Esophagus muscularis mucosa (tissue), 4 donors: ENCODE measurements around the gene SEMA6A. TPM values are rescaled to one million over a fixed set of nuclear protein-coding genes. Genes with fewer than 3 reads are reported as not detected.

Source experiments
- DNase-seq: peaks from one replicate; pipeline ENCODE4 v3.0.0-alpha.2; 2017; ENCODE audit errors: extremely low spot score
- H3K27ac ChIP-seq, 4 donors: fragments of 200-600 bp; sonication (generic); replicated peaks in 1 of 4; 1 replicate in 3 of 4; 2 replicates in 1 of 4; pipeline ENCODE4 v1.5.1; 2016 to 2019; ENCODE audit warnings: mild to moderate bottlenecking in 1 of 4
- H3K27me3 ChIP-seq, 4 donors: fragments of 200-600 bp; sonication (generic); one replicate each; pipeline versions ENCODE4 v1.5.1 to v1.6.0; 2016 to 2019
- H3K36me3 ChIP-seq, 4 donors: fragments of 200-600 bp; sonication (generic); one replicate each; pipeline ENCODE4 v1.5.1; 2016 to 2019
- H3K4me1 ChIP-seq, 4 donors: fragments of 200-600 bp; sonication (generic); one replicate each; pipeline ENCODE4 v1.5.1; 2016 to 2019
- H3K4me3 ChIP-seq, 4 donors: fragments of 200-600 bp; sonication (generic); 1 replicate in 2 of 4; 2 replicates in 2 of 4; pipeline ENCODE4 v1.5.1; 2016 to 2019; ENCODE audit warnings: mild to moderate bottlenecking in 4 of 4, moderate library complexity in 1 of 4
- H3K9me3 ChIP-seq, 4 donors: fragments of 200-600 bp; sonication (generic); 1 replicate in 3 of 4; 2 replicates in 1 of 4; pipeline ENCODE4 v1.5.1; 2016 to 2019
- EP300 ChIP-seq: sonication (generic); formaldehyde crosslinking; IDR thresholded peaks from one replicate; pipeline ENCODE4 v1.6.1; 2017; ENCODE audit warnings: antibody characterized with exemption
- POLR2A ChIP-seq: fragments of 450-650 bp; IDR thresholded peaks from one replicate; pipeline ENCODE4 v1.6.1; 2017; ENCODE audit warnings: antibody characterized with exemption, moderate library complexity, mild to moderate bottlenecking, low read depth
- POLR2AphosphoS5 ChIP-seq, 2 donors: sonication (generic); formaldehyde crosslinking; IDR thresholded peaks; one replicate each; pipeline ENCODE4 v1.6.1; 2017; ENCODE audit warnings: antibody characterized with exemption in 2 of 2
- WGBS: methylation state at CpG from one replicate; pipeline ENCODE4 v1.1.5; 2018; 5-methylcytosine and 5-hydroxymethylcytosine counted together
- intact Hi-C: fragments of 100-400 bp; cut with DNase I; formaldehyde crosslinking; loops from one replicate; pipeline ENCODE4 v1.15.1; 2023
- total RNA-seq, 4 donors: library from RNA; depleted of rRNA; stranded (reverse); fragments of >200 nt; gene quantifications; one replicate each; pipeline versions ENCODE4 v1.1.0 to v1.2.1, GENCODE V29; 2016
- TF ChIP-seq, protein P1 (sequence below), 3 experiments: fragments of 200-600 bp in 2 of 3; fragments of 450-650 bp in 1 of 3; sonication (generic) in 2 of 3; IDR thresholded peaks; one replicate each; pipeline ENCODE4 v1.5.1; 2017 to 2019; ENCODE audit warnings: antibody characterized with exemption in 3 of 3, mild to moderate bottlenecking in 2 of 3, moderate library complexity in 1 of 3

SEMA6A gene
- total RNA-seq, 4 donors from 2014 or later: 10.9 to 20.9 (median 14.3) TPM

DNA sequence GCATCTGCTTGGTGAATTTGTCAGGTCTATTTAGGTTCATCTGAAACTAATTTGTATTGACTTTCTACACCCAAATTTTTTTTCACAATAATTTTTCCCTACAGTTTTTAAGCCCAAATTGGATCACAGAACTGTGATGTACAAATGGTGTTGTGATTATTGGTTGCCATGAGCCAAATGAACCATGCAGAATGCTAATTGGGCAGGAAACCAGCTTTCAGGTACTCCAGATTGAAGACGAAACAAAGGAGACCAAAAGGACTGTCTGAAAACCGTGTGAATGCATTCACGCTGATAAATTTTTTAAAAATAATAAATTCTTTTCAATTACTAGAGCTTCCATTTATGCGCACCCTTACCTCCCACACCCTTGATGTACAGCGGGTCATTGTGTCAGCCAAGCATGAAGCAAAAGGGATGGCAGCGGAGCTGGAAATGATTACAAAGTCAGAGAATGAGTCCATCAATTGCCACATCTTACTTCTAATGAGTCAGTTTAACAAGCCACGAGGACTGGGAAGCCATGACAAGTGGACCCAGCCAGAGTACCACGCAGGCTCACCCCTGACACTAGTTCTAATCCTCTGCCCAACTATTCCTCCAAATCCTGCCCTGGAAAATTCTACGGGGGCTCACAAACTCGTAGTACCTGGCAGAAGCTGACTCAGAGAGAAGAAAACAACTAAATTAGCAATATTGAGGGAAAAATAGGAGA is 66.5 kb downstream of the SEMA6A start:
- no peak for TF ChIP-seq POLR2A
- TF ChIP-seq EP300: no peak
- TF ChIP-seq POLR2AphosphoS5 (IDR thresholded peaks at IDR 0.05): no peak
- TF ChIP-seq, protein P1, sequence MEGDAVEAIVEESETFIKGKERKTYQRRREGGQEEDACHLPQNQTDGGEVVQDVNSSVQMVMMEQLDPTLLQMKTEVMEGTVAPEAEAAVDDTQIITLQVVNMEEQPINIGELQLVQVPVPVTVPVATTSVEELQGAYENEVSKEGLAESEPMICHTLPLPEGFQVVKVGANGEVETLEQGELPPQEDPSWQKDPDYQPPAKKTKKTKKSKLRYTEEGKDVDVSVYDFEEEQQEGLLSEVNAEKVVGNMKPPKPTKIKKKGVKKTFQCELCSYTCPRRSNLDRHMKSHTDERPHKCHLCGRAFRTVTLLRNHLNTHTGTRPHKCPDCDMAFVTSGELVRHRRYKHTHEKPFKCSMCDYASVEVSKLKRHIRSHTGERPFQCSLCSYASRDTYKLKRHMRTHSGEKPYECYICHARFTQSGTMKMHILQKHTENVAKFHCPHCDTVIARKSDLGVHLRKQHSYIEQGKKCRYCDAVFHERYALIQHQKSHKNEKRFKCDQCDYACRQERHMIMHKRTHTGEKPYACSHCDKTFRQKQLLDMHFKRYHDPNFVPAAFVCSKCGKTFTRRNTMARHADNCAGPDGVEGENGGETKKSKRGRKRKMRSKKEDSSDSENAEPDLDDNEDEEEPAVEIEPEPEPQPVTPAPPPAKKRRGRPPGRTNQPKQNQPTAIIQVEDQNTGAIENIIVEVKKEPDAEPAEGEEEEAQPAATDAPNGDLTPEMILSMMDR (IDR thresholded peaks at IDR 0.05): no peak
- H3K9me3 ChIP-seq: no peaks in the 10 kb centered on the region
- H3K4me3 ChIP-seq: no peak overlapping the region
- peak; percentile 77 for DNase-seq
- peaks cover 0 to 38% (median 26%) of the 10 kb centered on the region in 4 donors for H3K4me1 ChIP-seq
- no peaks in the 10 kb centered on the region for H3K27me3 ChIP-seq
- 92% methylated on average over 10 of the region's 10 CpGs for WGBS
- H3K27ac ChIP-seq: peak overlapping the region in 1 of 4 donors; percentile 56
- no peaks in the 10 kb centered on the region for H3K36me3 ChIP-seq
- intact Hi-C loops: no loop called here

DNA sequence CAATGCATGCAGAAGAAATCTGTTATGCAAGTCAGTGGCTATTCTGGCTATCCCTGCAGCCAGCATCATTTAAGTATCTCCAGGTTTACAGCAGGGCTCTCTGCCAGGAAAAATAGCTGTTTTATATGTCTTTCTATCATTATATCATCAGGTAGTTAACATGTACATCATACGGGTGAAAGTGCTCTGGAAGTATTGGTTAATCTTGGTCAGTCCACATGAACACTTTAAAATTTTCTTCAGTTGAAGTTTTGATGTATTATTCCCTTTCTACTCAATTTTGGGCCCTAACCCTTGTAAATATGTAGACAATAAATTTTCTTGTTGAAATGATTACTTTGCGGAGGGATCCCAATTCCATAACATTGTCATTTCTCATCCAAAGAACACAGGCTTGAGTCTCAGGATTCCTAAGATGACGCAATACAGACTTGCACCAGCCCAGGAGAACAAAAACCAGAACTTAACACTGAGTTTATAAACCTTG is 67.5 kb downstream of the SEMA6A start:
- peaks cover 8 to 48% (median 36%) of the 10 kb centered on the region in 4 donors for H3K4me1 ChIP-seq
- TF ChIP-seq EP300: no peak
- TF ChIP-seq POLR2AphosphoS5 (IDR thresholded peaks at IDR 0.05): no peak
- TF ChIP-seq, protein P1 (IDR thresholded peaks at IDR 0.05): no peak
- no peak for TF ChIP-seq POLR2A

DNA sequence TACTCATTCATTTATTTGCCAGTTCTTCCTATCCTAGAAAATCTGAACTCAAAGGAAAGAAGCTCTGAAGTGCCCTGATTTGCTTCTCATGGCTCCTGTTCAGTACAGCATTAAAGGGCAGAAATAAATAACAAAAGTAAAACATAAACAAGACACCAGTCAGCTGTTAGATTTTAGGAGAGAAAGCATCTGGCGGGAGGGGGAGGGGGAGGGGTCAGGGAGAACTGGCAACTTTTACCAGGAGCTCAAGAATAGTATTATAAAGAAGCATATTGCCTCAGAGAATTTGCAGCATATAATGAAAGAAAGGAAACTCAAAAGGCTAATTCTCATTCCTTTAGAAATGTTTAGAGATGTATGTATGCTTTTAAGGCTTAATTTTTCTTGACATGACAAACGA is 68.1 kb downstream of the SEMA6A start:
- Histone ChIP-seq H3K36me3 (no peaks in the 10 kb centered on the region), H3K27ac (no peak overlapping the region), H3K4me1 (peaks cover 8 to 52% (median 39%) of the 10 kb centered on the region in 4 donors), H3K9me3 (no peaks in the 10 kb centered on the region), H3K27me3 (no peaks in the 10 kb centered on the region), H3K4me3 (no peak overlapping the region)
- 38% methylated on average over 2 of the region's 2 CpGs for WGBS
- no peak for TF ChIP-seq POLR2AphosphoS5 (IDR thresholded peaks at IDR 0.05)
- TF ChIP-seq EP300: no peak
- no peak for TF ChIP-seq POLR2A
- TF ChIP-seq, protein P1 (IDR thresholded peaks at IDR 0.05): no peak
- no peak for DNase-seq
- intact Hi-C loops: no loop called here

More for the DNA sequence above, 67.5 kb downstream of the SEMA6A start:
- Histone ChIP-seq H3K27me3 (no peaks in the 10 kb centered on the region), H3K27ac (peak overlapping the region in 1 of 4 donors; percentile 56), H3K9me3 (no peaks in the 10 kb centered on the region), H3K4me3 (no peak overlapping the region), H3K36me3 (no peaks in the 10 kb centered on the region)
- 37% methylated on average over 3 of the region's 3 CpGs for WGBS
- intact Hi-C loops: no loop called here
- DNase-seq: no peak

DNA sequence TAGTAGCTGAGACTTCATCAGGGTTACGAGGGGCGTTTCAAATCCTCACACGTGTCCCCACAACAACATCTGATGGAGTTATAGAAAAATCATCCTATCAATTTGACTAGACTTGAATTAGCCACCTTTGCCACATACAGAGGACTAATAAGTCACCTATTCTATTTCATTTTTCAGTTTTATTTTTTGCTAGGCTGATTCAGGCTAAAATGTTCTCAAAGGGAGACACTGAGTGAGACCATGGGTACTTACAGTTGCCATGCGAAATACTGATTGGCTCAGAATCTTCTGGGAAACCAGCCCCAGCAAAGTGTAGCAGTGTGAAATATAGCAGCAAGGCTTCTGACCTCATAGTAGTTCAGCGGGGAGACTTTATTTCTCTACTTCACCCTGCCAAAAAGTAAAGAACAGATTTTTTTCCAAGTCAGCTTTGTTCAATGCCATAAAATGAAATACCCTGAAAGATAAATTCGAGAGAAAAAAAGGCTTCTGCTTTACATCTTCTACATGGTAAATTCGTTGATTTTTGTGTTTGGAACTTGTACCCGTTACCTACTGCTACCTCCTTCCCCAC is 69.9 kb downstream of the SEMA6A start:
- Histone ChIP-seq H3K4me1 (peaks cover 8 to 43% (median 37%) of the 10 kb centered on the region in 4 donors), H3K27ac (no peak overlapping the region), H3K4me3 (no peak overlapping the region), H3K36me3 (no peaks in the 10 kb centered on the region), H3K9me3 (no peaks in the 10 kb centered on the region), H3K27me3 (no peaks in the 10 kb centered on the region)
- no peak for TF ChIP-seq EP300
- TF ChIP-seq POLR2A: no peak
- TF ChIP-seq, protein P1 (IDR thresholded peaks at IDR 0.05): no peak
- TF ChIP-seq POLR2AphosphoS5 (IDR thresholded peaks at IDR 0.05): no peak
- intact Hi-C loops: no loop called here
- 87% methylated on average over 8 of the region's 8 CpGs for WGBS
- DNase-seq: peak; percentile 37
